Fibroblast of pulmonary artery (primary cell): ENCODE data around the gene SPEG.
A peak's percentile ranks its signal among the peaks of the same experiment; 100 is the strongest.
"Not testable (repeated sequence)": the region's sequence is repeated elsewhere in the genome, so short reads cannot be mapped to it uniquely, and the experiment has no call there.

Experiments used
- DNase-seq: peaks from one replicate; pipeline ENCODE4 v3.0.0-alpha.2; 2010; ENCODE audit warnings: low read depth
- H3K4me3 ChIP-seq: replicated peaks from 2 replicates; pipeline ENCODE4 v1.5.1; 2011; ENCODE audit warnings: low read depth, mild to moderate bottlenecking, control low read depth, low read length, moderate library complexity
- TF ChIP-seq, protein P1 (sequence below): IDR thresholded peaks from 2 replicates; pipeline ENCODE4 v1.5.1; 2011; ENCODE audit warnings: mild to moderate bottlenecking, control low read depth, low read length, inconsistent platforms; ENCODE audit errors: missing control alignments

SPEG gene

DNA sequence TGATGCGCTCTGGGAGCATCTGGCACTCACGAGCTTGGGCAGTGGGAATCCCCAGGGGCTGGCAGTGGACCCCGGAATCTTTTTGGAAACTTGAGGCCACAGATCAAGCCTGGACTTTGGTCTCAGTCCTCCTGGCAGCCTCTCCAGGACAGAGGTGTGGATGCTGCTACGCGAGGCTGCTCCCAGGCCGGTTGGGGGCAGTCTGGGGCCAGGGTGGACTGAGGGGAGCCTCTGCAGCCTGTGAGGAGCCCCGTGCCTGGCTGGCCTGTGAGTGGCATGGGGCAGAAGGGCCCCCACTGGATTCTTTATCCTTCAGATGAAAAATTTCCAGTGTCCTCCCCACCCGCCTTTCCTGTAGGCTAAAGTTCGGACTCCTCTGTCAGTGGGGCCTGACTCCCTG lies 29.2 kb upstream of the SPEG start:
- no peak overlapping the region for H3K4me3 ChIP-seq
- TF ChIP-seq, protein P1, sequence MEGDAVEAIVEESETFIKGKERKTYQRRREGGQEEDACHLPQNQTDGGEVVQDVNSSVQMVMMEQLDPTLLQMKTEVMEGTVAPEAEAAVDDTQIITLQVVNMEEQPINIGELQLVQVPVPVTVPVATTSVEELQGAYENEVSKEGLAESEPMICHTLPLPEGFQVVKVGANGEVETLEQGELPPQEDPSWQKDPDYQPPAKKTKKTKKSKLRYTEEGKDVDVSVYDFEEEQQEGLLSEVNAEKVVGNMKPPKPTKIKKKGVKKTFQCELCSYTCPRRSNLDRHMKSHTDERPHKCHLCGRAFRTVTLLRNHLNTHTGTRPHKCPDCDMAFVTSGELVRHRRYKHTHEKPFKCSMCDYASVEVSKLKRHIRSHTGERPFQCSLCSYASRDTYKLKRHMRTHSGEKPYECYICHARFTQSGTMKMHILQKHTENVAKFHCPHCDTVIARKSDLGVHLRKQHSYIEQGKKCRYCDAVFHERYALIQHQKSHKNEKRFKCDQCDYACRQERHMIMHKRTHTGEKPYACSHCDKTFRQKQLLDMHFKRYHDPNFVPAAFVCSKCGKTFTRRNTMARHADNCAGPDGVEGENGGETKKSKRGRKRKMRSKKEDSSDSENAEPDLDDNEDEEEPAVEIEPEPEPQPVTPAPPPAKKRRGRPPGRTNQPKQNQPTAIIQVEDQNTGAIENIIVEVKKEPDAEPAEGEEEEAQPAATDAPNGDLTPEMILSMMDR, result peak; percentile 12
- no peak for DNase-seq

DNA sequence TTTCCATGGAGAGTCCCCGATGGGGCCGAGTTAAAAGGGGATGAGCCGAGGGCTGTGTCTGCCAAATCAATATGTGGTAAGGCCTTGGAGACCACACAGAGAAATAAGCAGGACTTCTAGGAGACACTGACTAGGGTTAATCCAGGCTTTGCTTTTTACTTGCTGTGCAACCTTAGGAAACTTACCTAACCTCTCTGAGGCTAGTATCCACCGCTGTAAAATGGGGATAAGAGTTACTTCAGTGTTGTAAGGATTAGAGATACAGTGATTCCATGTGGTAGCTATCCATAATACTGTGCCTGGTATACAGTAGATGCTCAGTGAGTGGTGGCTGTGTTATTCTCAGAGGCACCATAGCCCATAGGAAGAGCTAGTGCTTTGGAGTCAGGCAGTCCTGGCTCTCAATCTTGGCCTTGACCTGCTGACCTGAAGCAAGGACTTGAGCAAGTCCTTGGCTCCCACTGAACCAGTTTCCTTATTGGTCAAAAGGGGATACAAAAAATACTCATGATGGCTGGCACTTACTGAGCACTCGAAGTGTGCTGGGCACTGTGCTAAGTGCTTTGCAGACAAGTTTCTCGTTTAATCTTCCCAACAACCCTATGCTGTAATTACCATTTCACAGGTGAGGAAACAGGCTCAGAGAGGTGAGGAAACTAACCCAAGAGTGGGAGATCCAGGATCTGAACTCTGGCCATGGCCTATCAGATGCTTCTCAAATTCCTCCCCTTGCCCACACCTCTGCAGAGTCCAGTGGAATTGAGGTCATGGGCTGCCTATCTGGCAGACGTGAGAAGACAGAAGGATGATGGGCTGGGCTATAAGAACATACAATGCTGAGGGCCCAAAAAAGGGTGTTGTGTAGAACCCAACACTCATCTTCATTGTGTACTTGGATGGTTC lies 28.4 kb upstream of the SPEG start:
- no peak for DNase-seq
- TF ChIP-seq, protein P1, result no peak
- H3K4me3 ChIP-seq, result no peak overlapping the region

DNA sequence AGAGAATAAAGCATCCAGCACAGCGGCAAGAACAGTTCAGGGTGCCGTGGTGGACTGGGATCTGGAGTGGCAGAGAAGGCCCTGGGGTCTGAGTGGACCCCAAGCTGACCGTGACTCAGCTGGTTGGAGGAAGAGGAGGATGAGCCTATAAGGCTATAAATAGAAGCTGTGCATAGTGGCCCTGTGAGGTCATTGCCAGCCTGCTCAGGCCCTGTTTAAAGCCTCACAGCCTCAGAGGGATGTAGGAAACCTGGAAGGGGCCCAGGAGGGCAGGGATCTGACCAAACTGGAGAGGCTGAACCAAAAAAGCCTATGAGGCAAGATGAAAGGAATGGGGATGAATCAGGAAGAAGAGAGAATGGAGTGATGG lies 27.8 kb upstream of the SPEG start:
- H3K4me3 ChIP-seq, result no peak overlapping the region
- TF ChIP-seq, protein P1, result no peak
- peak; percentile 82 for DNase-seq

DNA sequence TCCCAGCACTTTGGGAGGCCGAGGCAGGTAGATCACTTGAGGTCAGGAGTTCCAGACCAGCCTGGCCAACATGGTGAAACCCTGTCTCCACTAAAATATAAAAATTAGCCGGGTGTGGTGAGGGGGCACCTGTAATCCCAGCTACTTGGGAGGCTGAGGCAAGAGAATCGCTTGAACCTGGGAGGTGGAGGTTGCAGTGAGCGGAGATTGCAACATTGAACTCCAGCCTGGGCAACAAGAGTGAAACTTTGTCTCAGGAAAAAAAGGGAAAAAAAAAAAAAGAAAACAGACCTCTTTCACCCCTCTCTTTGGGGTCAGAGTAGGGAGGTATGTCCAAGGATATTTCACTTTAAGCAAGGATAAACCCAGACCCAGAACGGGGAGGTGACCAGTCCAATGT lies 27.3 kb upstream of the SPEG start:
- not testable (repeated sequence) for DNase-seq, H3K4me3 ChIP-seq

DNA sequence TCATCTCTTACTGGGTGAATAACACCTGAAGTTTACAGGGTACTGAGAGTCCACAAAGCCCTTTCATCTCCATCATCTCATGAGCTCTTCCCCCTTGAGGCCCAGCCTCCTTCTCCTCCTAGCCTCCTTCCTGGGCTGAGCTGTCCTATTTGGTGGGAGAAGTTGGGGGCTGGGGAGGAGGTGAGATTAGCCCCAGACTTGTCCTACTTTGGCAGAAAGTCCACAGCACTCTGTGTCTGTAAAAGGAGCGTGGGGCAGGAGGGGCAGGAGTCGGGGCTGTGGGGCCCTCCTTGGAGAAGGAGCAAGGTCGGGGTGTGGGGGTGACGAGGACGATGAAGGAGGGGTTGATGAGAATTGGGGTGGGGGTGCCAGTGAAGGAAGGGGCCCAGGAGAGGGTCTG lies 26.4 kb upstream of the SPEG start:
- TF ChIP-seq, protein P1, result no peak
- DNase-seq, result no peak
- H3K4me3 ChIP-seq, result no peak overlapping the region

DNA sequence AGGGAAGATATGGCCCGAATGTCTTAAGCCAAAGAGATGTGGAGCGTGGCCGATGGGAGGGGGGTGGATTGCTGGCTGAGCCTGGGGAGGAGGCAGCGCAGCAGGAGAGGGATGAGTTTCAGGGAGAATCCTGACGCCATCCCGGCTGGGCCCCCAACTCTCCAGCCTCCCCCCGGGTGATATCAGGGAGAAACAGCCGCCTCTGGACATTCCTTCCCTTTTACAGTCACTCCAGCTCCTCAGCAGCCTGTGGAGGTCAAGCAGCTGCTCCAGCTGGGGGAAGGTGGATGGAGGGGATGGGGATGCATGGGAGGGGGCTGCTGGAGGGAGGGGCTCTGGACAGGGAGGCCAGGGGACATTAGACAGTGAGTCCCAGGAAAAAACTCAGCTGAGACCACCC lies 26.0 kb upstream of the SPEG start:
- TF ChIP-seq, protein P1, result no peak
- DNase-seq, result no peak
- no peak overlapping the region for H3K4me3 ChIP-seq

DNA sequence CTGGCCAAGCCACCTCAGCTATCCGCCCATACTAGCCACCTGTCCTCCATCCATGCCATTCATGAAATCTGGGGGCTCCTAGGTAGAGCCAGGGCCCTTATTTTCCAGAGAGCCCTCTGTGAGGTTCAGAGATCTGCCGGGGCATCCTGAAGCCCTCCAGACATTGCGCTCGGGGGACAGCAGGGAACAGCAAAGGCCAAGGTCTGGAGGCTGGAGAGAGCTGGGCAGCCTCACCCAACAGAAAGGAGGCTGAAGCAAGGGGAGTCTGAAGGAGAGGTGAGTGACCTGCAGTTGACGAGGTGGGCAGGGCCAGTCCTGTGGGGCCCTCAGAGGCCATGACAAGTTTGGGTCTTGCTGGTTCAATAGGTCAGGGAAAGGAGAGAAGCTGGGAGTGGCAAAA lies 25.0 kb upstream of the SPEG start:
- TF ChIP-seq, protein P1, result no peak
- no peak for DNase-seq
- no peak overlapping the region for H3K4me3 ChIP-seq
